ENCODE data around the gene CACNA1B. TPM values are rescaled to one million over a fixed set of nuclear protein-coding genes. Genes with fewer than 3 reads are reported as not detected.
"Not testable (repeated sequence)": the region's sequence is repeated elsewhere in the genome, so short reads cannot be mapped to it uniquely, and the experiment has no call there.

The CACNA1B gene
- total RNA-seq, 1 donor from 2014 or later = 0.19 TPM

- Histone ChIP-seq H3K4me3 (no peak overlapping the region), H3K36me3 (no peaks in the 10 kb centered on the region), H3K9me3 (replicated peaks) (no peaks in the 10 kb centered on the region), H3K27me3 (ENCODE audit: low read depth) (peaks cover 57% of the 10 kb centered on the region), H3K4me1 (peaks cover 7% of the 10 kb centered on the region), H3K27ac (replicated peaks) (no peak overlapping the region)
- no peak for TF ChIP-seq CTCF (IDR thresholded peaks at IDR 0.05; ENCODE audit: borderline replicate concordance)
- intact Hi-C loops (cut with micrococcal nuclease) = no loop called here
- no peak for DNase-seq
Measured at GRCh38 chr9:137880976-137881530, 3.5 kb downstream of the CACNA1B start.

GRCh38 chr9:137881591-137882505 lies 4.3 kb downstream of the CACNA1B start:
- Histone ChIP-seq H3K4me3 (no peak overlapping the region), H3K27ac (replicated peaks) (no peak overlapping the region), H3K36me3 (no peaks in the 10 kb centered on the region), H3K4me1 (peaks cover 7% of the 10 kb centered on the region), H3K9me3 (replicated peaks) (no peaks in the 10 kb centered on the region), H3K27me3 (ENCODE audit: low read depth) (peaks cover 49% of the 10 kb centered on the region)
- intact Hi-C loops (cut with micrococcal nuclease) = no loop called here
- DNase-seq = no peak
- TF ChIP-seq CTCF (IDR thresholded peaks at IDR 0.05; ENCODE audit: borderline replicate concordance) = no peak

GRCh38 chr9:137882506-137882821 lies 4.9 kb downstream of the CACNA1B start:
- Histone ChIP-seq H3K4me3 (no peak overlapping the region), H3K27ac (replicated peaks) (no peak overlapping the region), H3K36me3 (no peaks in the 10 kb centered on the region), H3K4me1 (peaks cover 7% of the 10 kb centered on the region), H3K27me3 (ENCODE audit: low read depth) (peaks cover 43% of the 10 kb centered on the region), H3K9me3 (replicated peaks) (no peaks in the 10 kb centered on the region)
- no peak for TF ChIP-seq CTCF (IDR thresholded peaks at IDR 0.05; ENCODE audit: borderline replicate concordance)
- DNase-seq = no peak
- intact Hi-C loops (cut with micrococcal nuclease) = no loop called here

GRCh38 chr9:137883977-137884376 lies 6.4 kb downstream of the CACNA1B start:
- H3K9me3 ChIP-seq (replicated peaks); H3K27ac ChIP-seq (replicated peaks); intact Hi-C loops (cut with micrococcal nuclease); H3K36me3 ChIP-seq; DNase-seq; H3K4me3 ChIP-seq; H3K4me1 ChIP-seq: not testable (repeated sequence)
- peaks cover 31% of the 10 kb centered on the region for H3K27me3 ChIP-seq (ENCODE audit: low read depth)

- H3K4me3 ChIP-seq; H3K27ac ChIP-seq (replicated peaks); intact Hi-C loops (cut with micrococcal nuclease); H3K9me3 ChIP-seq (replicated peaks); DNase-seq; H3K4me1 ChIP-seq; H3K36me3 ChIP-seq: not testable (repeated sequence)
- peaks cover 25% of the 10 kb centered on the region for H3K27me3 ChIP-seq (ENCODE audit: low read depth)
Measured at GRCh38 chr9:137884547-137884946, 7.0 kb downstream of the CACNA1B start.

GRCh38 chr9:137885121-137885520 lies 7.5 kb downstream of the CACNA1B start:
- DNase-seq; H3K27ac ChIP-seq (replicated peaks); H3K36me3 ChIP-seq; H3K4me3 ChIP-seq; H3K4me1 ChIP-seq; H3K9me3 ChIP-seq (replicated peaks); intact Hi-C loops (cut with micrococcal nuclease): not testable (repeated sequence)
- peaks cover 19% of the 10 kb centered on the region for H3K27me3 ChIP-seq (ENCODE audit: low read depth)

- intact Hi-C loops (cut with micrococcal nuclease); H3K4me1 ChIP-seq; H3K9me3 ChIP-seq (replicated peaks); H3K27ac ChIP-seq (replicated peaks); H3K27me3 ChIP-seq (ENCODE audit: low read depth); H3K36me3 ChIP-seq; DNase-seq; H3K4me3 ChIP-seq: not testable (repeated sequence)
Measured at GRCh38 chr9:137888621-137889020, 11.0 kb downstream of the CACNA1B start.

GRCh38 chr9:137889966-137890365 lies 12.4 kb downstream of the CACNA1B start:
- H3K36me3 ChIP-seq; H3K4me3 ChIP-seq; H3K27me3 ChIP-seq (ENCODE audit: low read depth); H3K9me3 ChIP-seq (replicated peaks); H3K4me1 ChIP-seq; intact Hi-C loops (cut with micrococcal nuclease); DNase-seq; H3K27ac ChIP-seq (replicated peaks): not testable (repeated sequence)

GRCh38 chr9:137890768-137891587 lies 13.4 kb downstream of the CACNA1B start:
- intact Hi-C loops (cut with micrococcal nuclease); H3K36me3 ChIP-seq; H3K9me3 ChIP-seq (replicated peaks); H3K4me3 ChIP-seq; DNase-seq; H3K27ac ChIP-seq (replicated peaks); H3K4me1 ChIP-seq; H3K27me3 ChIP-seq (ENCODE audit: low read depth): not testable (repeated sequence)

All from left ventricle myocardium inferior (tissue), 1 donor.